Heart right ventricle (tissue), 16 donors: ENCODE results near the gene SRL. TPM values are rescaled to one million over a fixed set of nuclear protein-coding genes. Genes with fewer than 3 reads are reported as not detected.

Experiments
- ATAC-seq, 8 donors: fragments of 200-7000 bp; cut with Tn5 transposase; one replicate each; pipeline ENCODE4 v1.9.1; 2020; ENCODE audit warnings: mild to moderate bottlenecking in 8 of 8, moderate library complexity in 8 of 8, moderate number of reproducible peaks in 1 of 8
- DNase-seq, 2 donors: peaks; one replicate each; pipeline ENCODE4 v3.0.0-alpha.2; 2020
- H3K27ac ChIP-seq, 10 donors: fragments of 200-600 bp; sonication (generic) in 2 of 10; one replicate each; pipeline versions ENCODE4 v1.5.0 to v1.8.0; 2020 to 2022; ENCODE audit warnings: mild to moderate bottlenecking in 3 of 10
- H3K27me3 ChIP-seq, 7 donors: fragments of 200-600 bp; one replicate each; pipeline ENCODE4 v1.8.0; 2021 to 2022; ENCODE audit warnings: mild to moderate bottlenecking in 2 of 7
- H3K36me3 ChIP-seq, 9 donors: fragments of 200-600 bp; sonication (generic) in 1 of 9; one replicate each; pipeline versions ENCODE4 v1.5.0 to v1.8.0; 2020 to 2022; ENCODE audit warnings: mild to moderate bottlenecking in 2 of 9
- H3K4me1 ChIP-seq, 9 donors: fragments of 200-600 bp; sonication (generic) in 1 of 9; one replicate each; pipeline versions ENCODE4 v1.5.0 to v1.8.0; 2020 to 2022; ENCODE audit warnings: mild to moderate bottlenecking in 4 of 9
- H3K4me3 ChIP-seq, 10 donors: fragments of 200-600 bp; sonication (generic) in 2 of 10; one replicate each; pipeline versions ENCODE4 v1.5.0 to v1.8.0; 2020 to 2022; ENCODE audit warnings: mild to moderate bottlenecking in 7 of 10, moderate library complexity in 2 of 10
- H3K9me3 ChIP-seq, 11 donors: fragments of 200-600 bp in 10 of 11; sonication (generic) in 2 of 11; one replicate each; pipeline versions ENCODE4 v1.5.0 to v1.8.0; 2013 to 2022; ENCODE audit warnings: mild to moderate bottlenecking in 2 of 11, control low read depth in 1 of 11, moderate library complexity in 1 of 11
- WGBS, 2 donors: extraction: QIAGEN DNeasy Blood & Tissue Kit; methylation state at CpG; one replicate each; pipeline ENCODE4 v1.1.7; 2013; ENCODE audit warnings: inconsistent platforms in 1 of 2; 5-methylcytosine and 5-hydroxymethylcytosine counted together
- intact Hi-C, 10 donors: fragments of 100-400 bp; cut with DNase I; formaldehyde crosslinking; loops; one replicate each; pipeline versions ENCODE4 v1.11.1 to v1.14.2; 2022
- polyA plus RNA-seq, 2 donors: library from polyadenylated mRNA; stranded (reverse); fragments of 200-250 nt; gene quantifications; one replicate each; pipeline ENCODE4 v1.2.3, GENCODE V29; 2013
- total RNA-seq, 10 donors: library from RNA; stranded (reverse); fragmentation: NEBNext Ultra II Directional in 3 of 10; extraction: Animal tissue kit (Norgen Biotek cat#: 25700) in 3 of 10; gene quantifications; one replicate each; pipeline versions ENCODE4 v1.2.1 to v1.2.4, GENCODE V29; 2021 to 2023
- TF ChIP-seq, protein P1 (sequence below), 9 donors: fragments of 200-600 bp; sonication (generic) in 2 of 9; IDR thresholded peaks; one replicate each; pipeline versions ENCODE4 v1.5.0 to v1.8.0; 2021 to 2022; ENCODE audit warnings: antibody characterized with exemption in 9 of 9, mild to moderate bottlenecking in 5 of 9, moderate library complexity in 1 of 9
- donor health status: Arrhythmogenic right ventricular cardiomyopathy.
- donor health status: ischemic (EF 13 %, LVEDD 7.1; RV severe dilation, severe dysfunction).
- donor health status: healthy with polysubstance abuse.
- donor health status: DM: no; HTN: yes; CAD: no.
- donor health status: DM: no; HTN: no; CAD: no.
- donor health status: ischemic (EF 25% LVEDD 6.9; RV normal size, moderate dysfunction).
- donor health status: ischemic (EF 25% LVEDD 5.7; RV mildly dilated, moderate dysfunction).
- donor health status: healthy.
- donor health status: DM: yes; HTN: yes; CAD: no.
- donor health status: Ischemic cardiomyopathy.
- donor health status: ischemic (EF 35%, LVEDD 5.7; RV mildly dilated, moderate dysfunction).
- donor health status: nonischemic (EF 11% LVEDD 7.7; RV severe dilation, severe dysfunction).
- donor health status: DM: yes; HTN: yes; CAD: no.
- donor health status: PGD.
- donor health status: ischemic (EF 29% LVEDD 5.4; RV normal size, mild dysfunction).
- donor health status: nonischemic (EF 23%, LVEDD 6.1; RV moderate dilation, normal function).

The SRL gene
- total and polyA plus RNA-seq, 12 donors, result 161 to 587 (median 478) TPM

DNA sequence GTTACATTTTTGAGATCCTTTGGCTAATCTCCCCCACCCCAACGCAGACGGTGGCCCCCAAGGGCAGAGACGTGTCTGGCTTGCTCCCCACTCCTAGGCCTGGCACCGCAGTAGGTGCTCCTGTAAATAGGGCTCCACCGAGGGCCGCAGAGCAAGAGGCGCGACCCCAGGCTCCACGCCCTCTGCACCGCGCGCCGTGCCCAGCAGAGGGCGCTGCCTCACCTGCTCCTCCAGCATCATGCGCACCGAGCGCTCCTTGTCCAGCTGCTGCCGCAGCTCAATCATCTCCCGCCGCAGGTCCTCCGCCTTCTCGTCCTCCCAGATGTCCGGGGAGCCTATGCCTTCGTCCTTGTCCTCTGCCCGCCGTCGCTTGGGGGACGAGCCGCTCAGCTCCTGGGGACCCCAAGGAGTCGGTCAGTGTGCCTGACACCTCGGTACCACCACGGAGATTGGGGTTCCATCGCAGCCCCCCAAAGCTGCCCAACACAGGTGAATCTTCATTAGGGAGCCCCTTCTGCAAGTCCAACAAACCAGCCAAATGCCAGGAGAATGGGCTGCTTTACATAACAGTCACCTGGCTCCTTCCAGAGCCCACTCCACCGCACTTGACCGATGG, 19.8 kb upstream of the SRL start:
- Histone ChIP-seq H3K36me3 (peaks cover 0 to 32% (median 4%) of the 10 kb centered on the region in 9 donors), H3K9me3 (no peaks in the 10 kb centered on the region), H3K27ac (no peak overlapping the region), H3K4me3 (no peak overlapping the region), H3K27me3 (no peaks in the 10 kb centered on the region), H3K4me1 (peaks cover 3 to 30% (median 14%) of the 10 kb centered on the region in 9 donors)
- intact Hi-C loops, result no loop called here
- TF ChIP-seq, protein P1, sequence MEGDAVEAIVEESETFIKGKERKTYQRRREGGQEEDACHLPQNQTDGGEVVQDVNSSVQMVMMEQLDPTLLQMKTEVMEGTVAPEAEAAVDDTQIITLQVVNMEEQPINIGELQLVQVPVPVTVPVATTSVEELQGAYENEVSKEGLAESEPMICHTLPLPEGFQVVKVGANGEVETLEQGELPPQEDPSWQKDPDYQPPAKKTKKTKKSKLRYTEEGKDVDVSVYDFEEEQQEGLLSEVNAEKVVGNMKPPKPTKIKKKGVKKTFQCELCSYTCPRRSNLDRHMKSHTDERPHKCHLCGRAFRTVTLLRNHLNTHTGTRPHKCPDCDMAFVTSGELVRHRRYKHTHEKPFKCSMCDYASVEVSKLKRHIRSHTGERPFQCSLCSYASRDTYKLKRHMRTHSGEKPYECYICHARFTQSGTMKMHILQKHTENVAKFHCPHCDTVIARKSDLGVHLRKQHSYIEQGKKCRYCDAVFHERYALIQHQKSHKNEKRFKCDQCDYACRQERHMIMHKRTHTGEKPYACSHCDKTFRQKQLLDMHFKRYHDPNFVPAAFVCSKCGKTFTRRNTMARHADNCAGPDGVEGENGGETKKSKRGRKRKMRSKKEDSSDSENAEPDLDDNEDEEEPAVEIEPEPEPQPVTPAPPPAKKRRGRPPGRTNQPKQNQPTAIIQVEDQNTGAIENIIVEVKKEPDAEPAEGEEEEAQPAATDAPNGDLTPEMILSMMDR (IDR thresholded peaks at IDR 0.05), result peak; percentile 42 to 75 (median 62)
- ATAC-seq (peak in 2 of 8 donors; percentile 10 to 11), DNase-seq (peak in 1 of 2 donors; percentile 45)
- WGBS, 2 donors, result 74 to 76% methylated on average over 35 of the region's 35 CpGs

DNA sequence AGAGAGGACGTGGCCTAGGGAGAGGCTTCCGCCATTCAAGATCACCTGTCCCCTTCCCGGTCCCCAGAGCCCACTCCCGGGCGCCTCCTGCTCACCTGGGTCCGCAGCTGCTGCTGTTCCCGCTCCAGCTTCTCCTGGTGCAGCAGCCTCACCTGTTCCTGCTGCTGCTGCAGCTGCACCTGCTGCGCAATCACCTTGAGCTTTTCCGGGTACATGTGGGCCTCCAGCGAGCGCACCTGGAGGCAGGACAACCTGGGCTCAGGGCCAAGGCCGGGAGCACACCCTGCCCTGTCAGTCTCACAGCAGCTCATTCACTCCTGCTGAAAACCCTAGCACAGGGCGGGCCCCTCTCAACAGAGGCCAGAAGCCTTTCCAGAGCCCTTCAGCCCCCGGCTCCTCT, 18.5 kb upstream of the SRL start:
- WGBS, 2 donors, result 96% methylated on average over 14 of the region's 14 CpGs
- TF ChIP-seq, protein P1 (IDR thresholded peaks at IDR 0.05), result no peak
- intact Hi-C loops, result no loop called here

DNA sequence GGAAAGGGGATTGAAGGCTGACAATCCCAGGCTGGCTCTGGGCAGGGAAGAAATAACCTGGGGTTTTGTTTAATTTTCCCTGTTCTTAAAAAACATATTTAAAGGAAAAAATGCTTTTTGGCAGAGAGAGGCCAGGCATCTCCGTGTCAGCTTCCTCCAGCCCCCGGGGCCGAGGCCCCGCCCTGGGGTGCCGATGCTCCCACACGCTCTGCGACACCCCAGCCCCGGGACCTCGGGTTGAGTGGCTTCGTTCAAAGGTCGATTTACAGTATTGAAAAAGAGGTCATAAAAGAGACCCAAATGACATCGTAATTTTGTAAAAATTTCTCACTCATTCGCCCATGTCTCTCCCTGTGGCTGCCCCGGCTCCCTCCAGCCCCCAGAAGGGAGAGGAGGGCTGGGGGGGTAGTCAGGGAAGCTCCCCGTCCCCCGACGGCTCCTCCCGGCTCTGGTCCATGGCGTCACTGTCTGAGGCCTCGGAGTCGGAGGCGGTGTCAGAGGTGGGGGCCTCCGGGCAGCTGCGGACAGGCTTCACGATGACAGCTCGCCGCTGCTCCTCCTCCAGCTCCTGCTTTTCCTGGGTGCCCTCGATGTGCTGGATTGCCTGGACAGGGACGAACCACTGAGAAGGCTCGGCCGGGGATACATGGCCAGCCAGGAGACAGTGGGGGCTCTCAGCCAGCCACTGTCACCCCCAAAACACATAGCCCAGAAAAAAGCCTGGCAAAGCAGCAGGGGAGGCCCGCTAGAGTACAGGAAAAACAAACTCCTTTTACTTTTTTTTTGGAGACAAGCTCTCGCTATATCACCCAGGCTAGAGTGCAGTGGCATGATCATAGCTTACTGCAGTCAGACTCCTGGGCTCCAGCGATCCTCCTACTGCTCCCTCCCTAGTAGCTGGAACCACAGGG, 16.0 kb upstream of the SRL start:
- TF ChIP-seq, protein P1 (IDR thresholded peaks at IDR 0.05), result no peak
- intact Hi-C loops, result loop anchor here in 6 of 10 donors (10.0 kb wide), 3 partner anchors 143 to 303 kb away; partner anchors contain the start of gene ADCY9 (in 1 of the 6)
- DNase-seq, result peak; percentile 53 to 59
- peak overlapping the region in 9 of 10 donors; percentile 27 to 86 (median 69) for H3K27ac ChIP-seq
- peaks cover 0 to 32% (median 4%) of the 10 kb centered on the region in 9 donors for H3K36me3 ChIP-seq
- WGBS, 2 donors, result 58 to 64% methylated on average over 34 of the region's 34 CpGs
- H3K27me3 ChIP-seq, result no peaks in the 10 kb centered on the region
- no peaks in the 10 kb centered on the region for H3K9me3 ChIP-seq
- H3K4me3 ChIP-seq, result peak overlapping the region in 5 of 10 donors; percentile 13 to 27 (median 18)
- peak in 1 of 8 donors; percentile 7 for ATAC-seq
- H3K4me1 ChIP-seq, result peaks cover 0 to 9% (median 4%) of the 10 kb centered on the region in 9 donors

More for the DNA sequence above, 18.5 kb upstream of the SRL start:
- DNase-seq (no peak), ATAC-seq (no peak)
- Histone ChIP-seq H3K9me3 (no peaks in the 10 kb centered on the region), H3K27ac (no peak overlapping the region), H3K4me1 (peaks cover 0 to 23% (median 14%) of the 10 kb centered on the region in 9 donors), H3K36me3 (peaks cover 0 to 32% (median 4%) of the 10 kb centered on the region in 9 donors), H3K4me3 (no peak overlapping the region), H3K27me3 (no peaks in the 10 kb centered on the region)
